Measurements from ENCODE around the gene SBSN.
"Not testable (repeated sequence)": the region's sequence is repeated elsewhere in the genome, so short reads cannot be mapped to it uniquely, and the experiment has no call there.

Gene SBSN

GRCh38 chr19:35474594-35474993, 53.5 kb downstream of the SBSN start:
- DNase-seq (ENCODE audit: low read depth in 2 of 2, low spot score in 1 of 2): not testable (repeated sequence)

- DNase-seq (ENCODE audit: low read depth in 2 of 2, low spot score in 1 of 2): no peak
Measured at GRCh38 chr19:35474104-35474503, 54.0 kb downstream of the SBSN start.

All from stimulated activated CD8-positive, alpha-beta memory T cell treated with anti-CD3 and anti-CD28 coated beads, Interleukin-4, amount 100 ng/mL, for 4 hours (primary cell).